GM21360 (cell line): ENCODE measurements around the gene ARHGAP8.
"Not testable (repeated sequence)": the region's sequence is repeated elsewhere in the genome, so short reads cannot be mapped to it uniquely, and the experiment has no call there.

Experiments
- ATAC-seq: cut with Tn5 transposase; IDR thresholded peaks from one replicate; pipeline ENCODE4 v1.9.1; 2021; ENCODE audit warnings: mild to moderate bottlenecking, moderate library complexity; ENCODE audit not compliant: unreplicated experiment

ARHGAP8 gene

DNA sequence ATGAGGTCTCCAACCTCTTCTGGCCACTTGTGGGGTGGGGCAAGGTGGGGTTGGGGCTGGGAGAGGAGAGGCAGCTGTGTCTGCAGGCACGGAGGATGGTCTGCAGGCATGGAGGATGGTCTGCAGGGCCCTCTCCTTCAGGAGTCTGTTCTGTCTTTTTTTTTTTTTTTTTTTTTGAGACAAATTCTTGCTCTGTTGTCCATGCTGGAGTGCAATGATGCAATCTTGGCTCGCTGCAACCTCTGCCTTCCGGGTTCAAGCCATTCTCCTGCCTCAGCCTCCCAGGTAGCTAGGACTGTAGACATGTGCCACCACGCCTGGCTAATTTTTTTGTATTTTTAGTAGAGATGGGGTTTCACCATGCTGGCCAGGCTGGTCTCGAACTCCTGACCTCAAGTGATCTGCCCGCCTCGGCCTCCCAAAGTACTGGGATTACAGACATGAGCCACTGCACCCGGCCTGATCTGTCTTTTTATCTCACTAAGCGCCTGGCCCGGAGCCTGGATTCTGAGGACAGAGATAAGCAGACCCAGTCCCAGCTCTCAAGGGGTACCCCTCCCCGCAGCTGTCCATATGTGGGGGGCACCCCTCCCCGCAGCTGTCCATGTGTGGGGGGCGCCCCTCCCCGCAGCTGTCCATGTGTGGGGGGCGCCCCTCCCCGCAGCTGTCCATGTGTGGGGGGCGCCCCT, 47.7 kb downstream of the ARHGAP8 start:
- ATAC-seq = not testable (repeated sequence)

- ATAC-seq = no peak
Observed at GRCh38 chr22:44801476-44801875, 49.1 kb downstream of the ARHGAP8 start.

- ATAC-seq = no peak
Observed at GRCh38 chr22:44802071-44802700, 49.8 kb downstream of the ARHGAP8 start.

DNA sequence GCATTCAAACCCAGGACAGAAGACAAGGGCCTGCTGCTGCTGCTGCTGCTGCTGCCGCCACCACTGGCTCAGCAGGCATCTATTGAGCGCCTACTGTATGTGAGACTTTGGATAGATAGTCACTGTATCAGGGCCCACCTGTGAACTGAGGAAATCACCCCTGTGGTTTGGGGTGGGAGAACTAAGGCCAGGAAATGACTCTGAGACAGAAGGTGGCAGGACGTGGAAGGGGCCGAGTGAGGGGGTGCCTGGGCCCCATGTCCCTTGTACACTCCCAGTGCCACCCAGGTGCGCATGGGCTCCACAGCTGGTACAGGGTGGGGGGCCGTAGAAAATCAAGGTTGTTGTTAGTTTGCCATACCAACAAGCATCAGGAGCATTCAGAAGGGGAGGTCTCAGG, 50.6 kb downstream of the ARHGAP8 start:
- ATAC-seq = no peak

DNA sequence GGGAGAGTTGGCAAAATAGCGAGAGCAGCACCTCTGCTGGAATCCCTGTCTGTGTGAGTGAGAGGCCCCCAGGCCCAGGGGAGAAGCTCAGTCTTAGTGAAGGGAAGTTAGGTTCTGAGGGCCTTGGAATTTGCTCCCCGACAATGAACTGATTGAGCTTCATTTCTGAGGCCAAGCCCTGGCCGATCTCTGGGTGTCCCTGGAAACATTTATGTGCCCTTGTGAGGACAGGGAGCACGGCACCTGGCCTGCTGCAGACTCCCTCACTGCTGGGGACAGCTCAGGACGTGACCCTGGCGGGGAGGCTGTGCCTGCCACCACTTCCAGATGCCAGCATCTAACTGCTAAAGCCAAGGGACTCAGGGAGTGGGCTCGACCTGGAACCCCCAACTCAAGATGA, 52.0 kb downstream of the ARHGAP8 start:
- no peak for ATAC-seq

- ATAC-seq = no peak
Observed at GRCh38 chr22:44805711-44806110, 53.3 kb downstream of the ARHGAP8 start.

DNA sequence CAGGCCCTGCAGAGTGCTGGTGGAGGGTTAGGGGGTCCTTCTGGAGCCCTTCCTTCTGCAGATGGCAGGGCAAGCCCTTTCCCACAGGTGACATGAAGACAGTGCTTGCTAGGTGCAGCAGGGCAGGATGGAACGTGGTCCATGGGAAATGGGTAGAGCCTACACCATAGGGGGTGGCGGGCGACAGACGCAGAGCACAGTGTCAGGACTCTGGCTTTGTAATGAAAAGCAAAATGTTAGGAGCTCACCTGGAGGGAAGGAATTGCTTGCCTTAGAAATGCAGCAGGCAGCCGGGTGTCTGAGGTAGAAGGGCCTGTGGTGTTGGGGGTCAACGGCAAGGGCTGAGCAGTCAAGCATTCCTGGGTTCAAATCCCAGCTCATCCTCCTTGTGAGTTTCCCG, 54.9 kb downstream of the ARHGAP8 start:
- ATAC-seq = no peak

DNA sequence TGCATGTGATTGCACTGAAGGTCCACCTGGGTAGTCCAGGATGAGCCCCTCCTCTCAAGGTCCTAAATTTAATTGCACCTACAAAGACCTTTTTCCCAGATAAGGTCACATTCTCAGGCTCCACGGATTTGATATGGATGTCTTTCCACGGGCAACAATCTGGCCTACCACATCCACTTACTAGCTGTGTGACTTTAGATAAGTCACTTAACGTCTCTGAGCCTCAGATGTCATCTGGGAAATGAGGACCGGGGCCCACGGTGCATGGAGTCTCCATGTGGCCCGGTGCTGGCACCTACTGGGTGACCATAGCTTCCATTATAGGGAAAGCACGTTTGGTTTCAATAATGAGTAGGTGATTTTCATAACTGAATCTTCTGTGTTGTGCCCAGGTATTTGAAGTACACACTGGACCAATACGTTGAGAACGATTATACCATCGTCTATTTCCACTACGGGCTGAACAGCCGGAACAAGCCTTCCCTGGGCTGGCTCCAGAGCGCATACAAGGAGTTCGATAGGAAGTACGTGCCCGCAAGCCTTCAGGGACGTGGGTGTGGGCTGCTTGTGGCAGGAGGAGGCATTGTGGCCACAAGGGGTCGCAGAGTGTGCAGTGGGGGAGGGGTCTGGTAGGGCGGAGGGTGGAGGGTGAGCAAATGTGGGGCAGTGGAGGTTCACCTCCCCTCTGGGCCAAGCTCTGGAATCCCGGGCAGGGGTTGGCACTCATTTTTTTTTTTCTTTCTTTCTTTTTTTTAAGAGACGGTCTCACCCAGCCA, 55.7 kb downstream of the ARHGAP8 start:
- ATAC-seq = no peak

DNA sequence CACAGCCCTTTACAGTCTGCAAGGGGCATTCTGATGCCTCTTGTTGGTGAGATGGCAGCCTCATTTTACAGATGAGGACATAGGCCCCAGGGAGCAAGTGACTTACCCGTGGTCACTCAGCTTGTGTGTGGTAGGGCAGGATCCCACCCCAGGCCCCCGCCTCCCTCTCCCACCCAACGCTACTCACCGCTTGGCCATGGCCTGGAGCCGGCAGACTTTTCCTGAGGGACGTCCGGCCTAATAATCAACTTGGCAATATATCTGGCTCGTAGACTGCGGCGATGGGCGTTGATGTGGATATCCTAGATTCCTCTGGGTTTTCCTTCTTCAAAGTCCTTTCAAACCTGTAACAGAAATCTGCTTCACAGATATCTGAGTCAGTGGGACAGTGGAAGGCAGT, 57.1 kb downstream of the ARHGAP8 start:
- ATAC-seq = no peak

- ATAC-seq = no peak
Observed at GRCh38 chr22:44811141-44811540, 58.8 kb downstream of the ARHGAP8 start.

DNA sequence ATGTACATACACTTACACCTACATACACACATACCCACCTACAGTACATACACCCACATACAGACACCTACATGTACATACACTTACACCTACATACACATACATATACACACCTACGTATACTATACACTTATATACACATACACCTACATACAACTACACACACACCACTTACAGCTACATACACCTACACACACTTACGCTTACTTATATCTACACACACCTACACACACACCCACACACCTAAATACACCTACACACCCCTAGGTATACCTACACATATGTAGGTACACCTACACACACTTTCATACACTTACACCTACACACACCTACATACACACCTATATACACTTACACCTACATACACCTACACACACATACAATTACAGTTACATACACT, 61.0 kb downstream of the ARHGAP8 start:
- ATAC-seq = no peak

DNA sequence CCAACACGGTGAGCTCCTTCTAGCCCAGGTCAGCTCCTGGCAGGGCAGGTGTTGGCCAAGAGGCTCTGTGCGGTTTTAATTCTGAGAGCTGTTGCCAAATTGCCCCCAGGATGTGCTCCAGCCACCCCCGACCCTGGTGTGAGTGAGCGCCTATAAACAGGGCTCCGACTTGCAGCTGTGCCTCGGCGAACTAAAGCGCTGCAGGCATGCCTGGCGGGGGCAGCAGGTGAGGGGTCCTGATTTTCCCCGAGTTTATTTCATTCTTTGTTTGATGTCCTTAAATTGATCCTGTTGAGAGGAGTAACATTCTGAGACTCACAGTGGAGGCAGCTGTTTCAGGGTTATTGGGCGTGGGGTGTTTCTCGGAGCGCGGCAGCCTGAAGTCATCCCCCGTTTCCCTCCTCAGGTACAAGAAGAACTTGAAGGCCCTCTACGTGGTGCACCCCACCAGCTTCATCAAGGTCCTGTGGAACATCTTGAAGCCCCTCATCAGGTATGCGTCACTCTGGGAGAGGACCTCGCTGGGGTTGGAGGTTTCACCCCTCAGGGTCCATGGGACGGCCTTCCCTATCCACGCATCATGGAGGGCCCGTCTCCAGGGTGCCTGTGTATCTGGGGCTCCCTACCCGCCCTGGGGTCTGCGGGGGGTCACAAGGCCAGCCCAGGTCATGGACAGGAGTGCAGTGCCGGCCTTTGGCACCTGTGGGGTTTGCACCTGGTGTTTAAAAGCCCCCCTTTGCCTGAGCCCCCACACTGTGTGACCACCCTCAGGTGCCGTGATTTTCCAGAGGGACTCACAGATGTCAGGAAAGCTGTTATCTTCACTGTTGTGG, 62.1 kb downstream of the ARHGAP8 start:
- ATAC-seq = no peak

- no peak for ATAC-seq
Observed at GRCh38 chr22:44815099-44816070, 63.0 kb downstream of the ARHGAP8 start.

DNA sequence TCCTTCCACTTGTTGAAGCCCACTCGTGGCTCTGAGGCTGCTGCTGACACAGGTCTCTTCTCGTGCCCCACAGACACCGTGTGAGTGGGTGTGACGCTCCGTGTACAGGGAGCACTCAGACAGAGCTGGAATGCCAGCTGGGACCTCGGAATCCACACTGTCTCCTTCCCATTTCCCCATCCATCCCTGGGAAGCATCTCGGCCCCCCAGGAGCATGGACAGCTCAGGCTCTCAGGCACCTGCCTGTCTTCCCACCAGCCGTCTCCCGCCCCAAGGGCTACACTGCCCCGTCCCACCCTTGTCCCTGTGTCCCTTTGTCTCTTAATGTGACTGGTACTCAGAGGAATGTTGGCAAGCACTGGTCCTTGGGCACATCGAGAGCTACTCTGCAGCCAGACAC, 63.8 kb downstream of the ARHGAP8 start:
- no peak for ATAC-seq

DNA sequence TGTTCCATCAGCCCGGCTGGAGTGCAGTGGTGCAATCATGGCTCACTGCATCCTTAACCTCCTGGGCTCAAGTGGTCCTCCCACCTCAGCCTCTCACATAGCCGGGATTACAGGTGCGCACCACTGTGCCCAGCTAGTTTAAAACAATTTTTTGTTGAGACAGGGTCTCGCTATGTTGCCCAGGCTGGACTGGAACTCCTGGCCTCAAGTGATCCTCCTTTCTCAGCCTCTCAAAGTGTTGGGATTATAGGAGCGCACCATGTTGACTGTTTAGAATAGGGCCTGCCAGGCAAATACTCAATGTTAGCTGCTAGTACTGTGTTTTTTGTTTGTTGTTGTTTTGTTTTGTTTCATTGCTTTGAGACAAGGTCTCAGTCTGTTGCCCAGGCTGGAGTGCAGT, 66.4 kb downstream of the ARHGAP8 start:
- no peak for ATAC-seq

- ATAC-seq = no peak
Observed at GRCh38 chr22:44819966-44820631, 67.7 kb downstream of the ARHGAP8 start.

GRCh38 chr22:44821741-44822475, 69.5 kb downstream of the ARHGAP8 start:
- no peak for ATAC-seq

- ATAC-seq = no peak
Observed at GRCh38 chr22:44822534-44822933, 70.2 kb downstream of the ARHGAP8 start.

DNA sequence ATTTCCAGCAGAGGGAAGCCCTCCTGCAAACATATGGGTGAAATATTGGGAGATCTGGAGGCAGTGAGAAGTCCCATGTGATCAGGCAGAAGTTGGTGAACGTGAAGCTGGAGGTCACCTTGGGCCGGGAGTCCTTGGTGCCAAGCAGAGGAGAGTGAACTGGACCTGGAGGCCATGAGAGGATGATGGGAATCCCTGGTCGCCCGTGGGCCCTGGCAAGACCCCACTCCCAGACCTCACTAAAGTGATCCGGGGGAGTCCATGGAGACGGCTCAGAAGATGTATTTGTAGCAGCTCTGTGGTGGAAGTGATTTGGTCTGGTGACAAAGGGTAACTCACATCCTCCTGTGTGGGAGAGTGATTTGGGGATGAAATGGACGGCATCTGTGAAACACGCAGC, 71.0 kb downstream of the ARHGAP8 start:
- no peak for ATAC-seq
